Measurements from ENCODE around the gene PNLIPRP3. TPM values are rescaled to one million over a fixed set of nuclear protein-coding genes. Genes with fewer than 3 reads are reported as not detected.

Gene PNLIPRP3
- total and polyA plus RNA-seq, 2 of the 4 experiments (the other 2 are of a cell fraction) = not detected

GRCh38 chr10:116477986-116478664 is 50.5 kb downstream of the PNLIPRP3 start:
- TF ChIP-seq MAFK (IDR thresholded peaks at IDR 0.05; ENCODE audit: low read depth, low read length) = no peak
- no peak for TF ChIP-seq CHD1 (IDR thresholded peaks at IDR 0.05; ENCODE audit: low read depth, low read length)
- dilution Hi-C loops (cut with HindIII; ENCODE audit: low sequenced_read_pairs, unreplicated experiment) (no loop called here), in situ Hi-C loops (cut with MboI; ENCODE audit: low sequenced_read_pairs) (no loop called here), intact Hi-C loops (cut with micrococcal nuclease) (no loop called here)
- Histone ChIP-seq H3K27me3 (ENCODE audit: control insufficient read depth, insufficient read depth, low read length) (no peaks in the 10 kb centered on the region), H3K18ac (ENCODE audit: low read depth, low read length) (no peak overlapping the region), H3K27ac (ENCODE audit: insufficient read depth, low read length) (no peak overlapping the region), H3K9me1 (ENCODE audit: insufficient read depth, low read length) (no peaks in the 10 kb centered on the region), H3K4me2 (ENCODE audit: low read depth, low read length) (no peak overlapping the region), H2AFZ (replicated peaks; ENCODE audit: low read length, poor library complexity) (no peak overlapping the region), H3K9me3 (ENCODE audit: control insufficient read depth, insufficient read depth, low read length) (no peaks in the 10 kb centered on the region), H3K4ac (ENCODE audit: low read depth, low read length) (no peak overlapping the region), H2BK5ac (ENCODE audit: low read depth, low read length, poor library complexity, severe bottlenecking) (no peak overlapping the region), H2AK9ac (replicated peaks; ENCODE audit: low read depth, low read length, poor library complexity) (no peak overlapping the region), H2AK5ac (ENCODE audit: low read depth, low read length) (no peak overlapping the region), H4K5ac (ENCODE audit: low read depth, low read length) (no peak overlapping the region), H3K14ac (replicated peaks; ENCODE audit: low read depth, low read length) (no peak overlapping the region), H4K20me1 (ENCODE audit: insufficient read depth, low read length) (no peaks in the 10 kb centered on the region), H3K56ac (ENCODE audit: extremely low read depth, insufficient read depth, low read length) (no peak overlapping the region), H4K91ac (ENCODE audit: insufficient read depth, low read depth, low read length) (no peak overlapping the region), H3K79me1 (ENCODE audit: low read depth in 1 of 2, low read length in 2 of 2) (no peaks in the 10 kb centered on the region), H2BK15ac (ENCODE audit: low read depth, low read length) (no peak overlapping the region), H3K23ac (ENCODE audit: low read depth, low read length) (no peak overlapping the region), H2BK120ac (ENCODE audit: low read depth, low read length) (no peak overlapping the region), H4K8ac (ENCODE audit: low read depth in 2 of 2, low read length in 2 of 2) (no peak overlapping the region), H3K4me1 (ENCODE audit: control insufficient read depth, insufficient read depth, low read length) (no peaks in the 10 kb centered on the region), H3K4me3 (ENCODE audit: insufficient read depth, low read depth, low read length) (no peak overlapping the region), H3K9ac (ENCODE audit: low read depth, low read length) (no peak overlapping the region), H2BK20ac (ENCODE audit: low read depth, low read length) (no peak overlapping the region), H3K36me3 (ENCODE audit: control insufficient read depth, insufficient read depth, low read length) (no peaks in the 10 kb centered on the region)
- ATAC-seq (ENCODE audit: low read depth) (no peak), DNase-seq (no peak)
- WGBS, 2 experiments (ENCODE audit: extremely low coverage in 2 of 2, insufficient read length in 1 of 2) = 20% methylated on average over 3 of the region's 12 CpGs; no CpG with 5 or more reads in 1 of the 2 experiments
- no TSS peak for BruUV-seq (replicated peaks)
- POLR2A ChIA-PET (ENCODE audit: unreplicated experiment) = no interaction called here
- CTCF ChIA-PET = no interaction called here
